ENCODE measurements around the gene ZCCHC14. TPM values are rescaled to one million over a fixed set of nuclear protein-coding genes. Genes with fewer than 3 reads are reported as not detected.
"Not testable (repeated sequence)": the region's sequence is repeated elsewhere in the genome, so short reads cannot be mapped to it uniquely, and the experiment has no call there.

Gene ZCCHC14
- total RNA-seq, 2 experiments from 2014 or later = 5.5 to 5.7 TPM

GRCh38 chr16:87495578-87496446 is 3.0 kb upstream of the ZCCHC14 start:
- peaks cover 4% of the 10 kb centered on the region for H3K36me3 Mint-ChIP-seq

DNA sequence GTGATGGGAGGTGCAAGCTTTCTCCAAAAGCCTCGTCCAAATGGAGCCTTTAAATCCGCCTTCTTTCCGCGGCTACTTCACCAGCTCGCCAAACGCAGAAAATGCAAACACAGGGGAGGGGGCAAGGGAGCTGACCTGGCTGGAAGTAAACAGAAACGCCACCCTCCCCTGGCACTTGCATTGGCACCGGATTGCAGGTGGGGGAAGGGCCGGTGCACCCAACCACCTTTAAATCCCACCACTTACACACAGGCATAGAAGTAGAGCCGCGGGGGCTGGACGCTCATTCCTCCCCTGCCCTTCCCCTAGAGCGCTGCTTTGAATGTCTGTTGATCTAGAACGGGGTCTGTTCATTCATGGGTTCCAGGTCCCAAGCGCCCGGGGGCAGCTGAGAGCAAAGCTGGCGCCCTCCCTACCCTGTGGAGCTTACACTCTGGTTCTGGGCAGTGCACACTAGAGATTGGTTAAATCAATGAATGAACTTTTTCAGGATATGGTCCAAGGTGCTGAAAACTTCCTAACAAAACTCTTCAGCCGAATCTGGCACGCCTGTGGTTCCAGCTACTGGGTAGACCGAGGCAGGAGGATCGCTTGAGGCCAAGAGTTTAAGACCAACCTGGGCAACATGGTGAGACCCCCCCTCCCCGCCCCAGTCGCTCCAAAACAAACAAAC is 920 bp upstream of the ZCCHC14 start:
- Mint-ChIP-seq H3K9me3 (no peaks in the 10 kb centered on the region), H3K36me3 (peaks cover 4% of the 10 kb centered on the region), H3K4me1 (peaks cover 47% of the 10 kb centered on the region), H3K27ac (no peak overlapping the region), H3K4me3 (peak overlapping the region; percentile 82), H3K27me3 (peaks cover 13% of the 10 kb centered on the region)
- no peak for DNase-seq

More at GRCh38 chr16:87495578-87496446, 3.0 kb upstream of the ZCCHC14 start:
- H3K27me3 Mint-ChIP-seq = peaks cover 13% of the 10 kb centered on the region
- no peak overlapping the region for H3K4me3 Mint-ChIP-seq
- peaks cover 27% of the 10 kb centered on the region for H3K4me1 Mint-ChIP-seq
- H3K9me3 Mint-ChIP-seq = no peaks in the 10 kb centered on the region
- H3K27ac Mint-ChIP-seq = no peak overlapping the region
- DNase-seq = no peak

GRCh38 chr16:87492291-87492630 is 563 bp downstream of the ZCCHC14 start:
- no peak overlapping the region for H3K27ac Mint-ChIP-seq
- H3K36me3 Mint-ChIP-seq = peaks cover 7% of the 10 kb centered on the region
- H3K4me1 Mint-ChIP-seq = peaks cover 58% of the 10 kb centered on the region
- H3K4me3 Mint-ChIP-seq = no peak overlapping the region
- peaks cover 13% of the 10 kb centered on the region for H3K27me3 Mint-ChIP-seq
- H3K9me3 Mint-ChIP-seq = no peaks in the 10 kb centered on the region
- no peak for DNase-seq

- peak overlapping the region; percentile 86 for H3K27ac Mint-ChIP-seq
- DNase-seq = peak; percentile 37
- H3K9me3 Mint-ChIP-seq = no peaks in the 10 kb centered on the region
- peak overlapping the region; percentile 87 for H3K4me3 Mint-ChIP-seq
- peaks cover 13% of the 10 kb centered on the region for H3K27me3 Mint-ChIP-seq
- peaks cover 61% of the 10 kb centered on the region for H3K4me1 Mint-ChIP-seq
- H3K36me3 Mint-ChIP-seq = peaks cover 7% of the 10 kb centered on the region
Observed at GRCh38 chr16:87491522-87492290, 1.1 kb downstream of the ZCCHC14 start.

DNA sequence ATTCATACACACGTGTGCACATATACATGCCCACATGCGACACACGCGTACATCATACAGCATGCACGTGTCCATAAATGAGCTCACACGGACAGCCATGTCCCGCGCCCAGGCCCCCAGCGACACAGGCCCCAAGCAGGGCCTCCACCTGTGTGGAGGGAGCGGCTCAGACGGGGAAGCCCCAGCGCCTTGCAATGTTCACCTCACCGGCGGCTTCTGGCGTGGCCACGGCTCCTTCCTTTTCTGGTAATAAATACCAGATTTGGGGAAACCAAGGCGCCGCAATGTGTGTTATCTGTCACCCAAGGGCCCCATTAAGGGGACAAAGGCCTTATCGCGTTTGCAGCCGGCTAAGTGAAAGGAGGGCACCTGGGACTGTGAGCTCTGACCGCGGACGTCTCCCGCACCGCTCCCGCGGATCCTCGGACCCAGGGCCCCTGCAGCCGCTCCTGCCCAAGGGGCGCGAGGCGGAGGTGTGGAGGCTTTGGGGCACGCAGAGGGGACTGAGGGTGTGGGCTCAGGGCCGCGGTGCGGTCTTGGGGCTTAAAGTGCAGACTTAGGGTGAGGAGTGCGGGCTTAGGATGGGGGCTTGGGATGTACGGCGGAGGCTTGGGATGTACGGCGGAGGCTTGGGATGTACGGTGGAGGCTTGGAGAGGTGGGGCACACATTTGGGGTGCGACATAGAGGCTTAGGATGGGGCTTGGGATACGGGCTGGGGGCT is 1.9 kb downstream of the ZCCHC14 start:
- Mint-ChIP-seq H3K4me1 (peaks cover 61% of the 10 kb centered on the region), H3K27me3 (peaks cover 13% of the 10 kb centered on the region), H3K4me3 (peak overlapping the region; percentile 87), H3K27ac (peak overlapping the region; percentile 86)
- not testable (repeated sequence) for H3K36me3 Mint-ChIP-seq, H3K9me3 Mint-ChIP-seq
- peak; percentile 81 for DNase-seq

DNA sequence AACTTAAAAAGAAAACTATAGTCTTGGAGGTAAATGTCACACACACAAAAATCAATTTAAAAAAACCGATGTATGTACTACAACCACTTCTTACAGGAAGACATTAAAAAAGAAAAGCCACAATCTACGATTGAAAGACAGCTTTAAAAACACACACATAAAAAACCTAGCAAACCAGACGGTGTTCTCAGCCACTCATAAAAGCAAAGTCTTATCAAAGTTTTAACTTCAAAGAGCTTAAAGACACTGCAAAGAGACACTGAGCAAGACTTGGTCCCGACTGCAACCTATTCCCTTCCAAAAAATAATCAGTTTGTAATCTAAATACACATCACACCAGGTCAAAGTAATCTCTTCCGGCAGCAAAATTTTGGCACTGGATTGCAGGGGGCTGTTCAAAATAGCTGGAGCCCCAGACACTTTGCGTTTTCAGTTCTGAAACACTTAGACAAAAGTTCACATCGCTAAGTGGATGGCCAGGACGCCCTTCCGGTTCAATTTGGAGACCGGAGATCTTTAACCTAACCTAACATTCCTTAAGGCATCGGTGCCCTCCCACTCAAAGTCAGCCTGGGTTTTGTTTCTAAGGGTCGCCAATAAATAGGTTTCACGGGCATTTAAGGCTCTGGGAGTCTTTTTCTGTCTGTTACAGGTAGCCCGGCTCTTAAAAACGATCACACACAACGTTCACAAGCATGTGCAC is 2.6 kb downstream of the ZCCHC14 start:
- Mint-ChIP-seq H3K4me1 (peaks cover 63% of the 10 kb centered on the region), H3K27me3 (peaks cover 12% of the 10 kb centered on the region)

GRCh38 chr16:87489434-87490045 is 3.3 kb downstream of the ZCCHC14 start:
- Mint-ChIP-seq H3K4me1 (peaks cover 70% of the 10 kb centered on the region), H3K36me3 (peaks cover 7% of the 10 kb centered on the region), H3K27ac (peak overlapping the region; percentile 86), H3K27me3 (peaks cover 5% of the 10 kb centered on the region), H3K4me3 (peak overlapping the region; percentile 87), H3K9me3 (no peaks in the 10 kb centered on the region)
- DNase-seq = no peak

More for the DNA sequence above, 2.6 kb downstream of the ZCCHC14 start:
- no peak for DNase-seq
- Mint-ChIP-seq H3K4me3 (peak overlapping the region; percentile 87), H3K27ac (peak overlapping the region; percentile 86), H3K36me3 (peaks cover 7% of the 10 kb centered on the region), H3K9me3 (no peaks in the 10 kb centered on the region)

DNA sequence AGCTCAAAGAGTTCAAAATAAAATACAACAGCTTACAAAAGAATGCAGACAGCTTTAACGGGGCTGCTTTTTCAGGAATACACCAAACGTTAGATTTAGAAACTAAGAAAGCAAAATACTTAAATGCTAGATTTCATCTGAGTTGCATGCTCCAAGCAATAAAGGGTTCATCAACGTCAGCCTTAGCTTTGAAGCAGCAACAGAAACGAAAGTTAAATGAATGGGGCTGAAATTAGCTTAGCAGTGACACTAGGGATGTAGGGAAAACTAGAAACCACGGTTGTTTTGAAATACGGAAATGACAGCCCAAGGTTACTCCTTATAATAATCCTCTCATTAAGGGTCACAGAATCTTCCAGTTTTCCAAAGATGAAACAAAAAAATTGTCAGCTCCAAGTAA is 3.9 kb downstream of the ZCCHC14 start:
- H3K4me3 Mint-ChIP-seq = peak overlapping the region; percentile 87
- H3K9me3 Mint-ChIP-seq, H3K27ac Mint-ChIP-seq, H3K36me3 Mint-ChIP-seq, H3K27me3 Mint-ChIP-seq, DNase-seq: not testable (repeated sequence)
- peaks cover 72% of the 10 kb centered on the region for H3K4me1 Mint-ChIP-seq

DNA sequence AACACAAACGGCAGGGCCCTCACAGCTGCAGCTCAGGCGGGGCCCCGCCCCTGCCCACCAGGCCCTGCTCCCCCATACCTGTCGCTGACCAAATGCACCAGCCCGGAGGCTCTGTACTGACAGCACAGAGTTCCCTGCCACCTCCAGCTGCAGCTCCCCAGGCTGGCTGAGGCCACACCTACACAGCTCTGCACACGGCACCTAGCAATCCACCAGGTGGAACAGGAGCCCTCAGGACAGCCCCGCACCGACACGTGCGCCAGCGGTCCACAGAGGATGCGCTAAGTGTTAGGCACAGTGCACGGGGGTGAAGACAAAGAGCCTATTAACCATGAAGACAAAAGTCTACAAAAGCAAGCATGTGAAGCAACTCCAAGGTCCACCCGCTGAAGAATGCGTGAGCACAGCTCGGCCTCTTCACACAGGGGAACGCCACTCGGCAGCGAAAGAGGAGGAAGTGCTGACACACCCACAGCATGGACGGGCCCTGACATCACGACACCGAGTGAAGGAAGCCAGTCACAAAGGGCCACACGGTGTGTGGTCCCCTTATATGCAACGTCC is 5.4 kb downstream of the ZCCHC14 start:
- DNase-seq = peak; percentile 34
- Mint-ChIP-seq H3K9me3 (no peaks in the 10 kb centered on the region), H3K27me3 (no peaks in the 10 kb centered on the region), H3K36me3 (peaks cover 9% of the 10 kb centered on the region), H3K27ac (peak overlapping the region; percentile 48), H3K4me3 (peak overlapping the region; percentile 47), H3K4me1 (peaks cover 76% of the 10 kb centered on the region)

DNA sequence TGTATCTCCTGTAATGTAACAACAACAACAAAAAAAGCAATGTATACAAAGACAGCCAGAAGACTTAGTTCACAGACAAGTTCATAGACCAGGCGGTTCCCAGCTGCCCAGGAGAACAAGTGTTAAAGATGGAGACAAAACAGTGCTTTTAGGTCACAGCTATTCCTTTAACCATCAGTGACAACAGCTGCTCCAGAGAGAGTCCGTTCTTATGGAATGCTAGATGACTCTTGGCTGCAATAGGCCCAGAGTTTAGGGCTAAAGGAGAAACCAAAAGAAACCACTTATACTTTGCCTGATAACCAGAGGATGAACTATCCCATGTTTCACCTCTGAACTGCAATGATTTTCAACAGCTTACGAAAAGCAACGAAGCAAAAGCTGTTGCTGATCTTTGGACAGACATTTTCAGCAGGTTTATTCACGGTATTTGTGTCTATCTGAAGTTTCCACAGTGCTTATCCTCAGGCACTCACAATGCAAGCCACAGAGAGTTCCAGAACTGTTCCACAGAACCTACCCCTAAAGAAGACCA is 6.0 kb downstream of the ZCCHC14 start:
- peak overlapping the region; percentile 38 for H3K27ac Mint-ChIP-seq
- no peak for DNase-seq
- H3K36me3 Mint-ChIP-seq = peaks cover 9% of the 10 kb centered on the region
- peaks cover 82% of the 10 kb centered on the region for H3K4me1 Mint-ChIP-seq
- H3K4me3 Mint-ChIP-seq = no peak overlapping the region
- H3K9me3 Mint-ChIP-seq = no peaks in the 10 kb centered on the region
- no peaks in the 10 kb centered on the region for H3K27me3 Mint-ChIP-seq

- Mint-ChIP-seq H3K27me3 (no peaks in the 10 kb centered on the region), H3K9me3 (no peaks in the 10 kb centered on the region), H3K27ac (peak overlapping the region; percentile 69), H3K36me3 (peaks cover 8% of the 10 kb centered on the region), H3K4me3 (no peak overlapping the region), H3K4me1 (peaks cover 83% of the 10 kb centered on the region)
- DNase-seq = no peak
Observed at GRCh38 chr16:87486282-87486681, 6.5 kb downstream of the ZCCHC14 start.

- DNase-seq, H3K27me3 Mint-ChIP-seq, H3K9me3 Mint-ChIP-seq, H3K36me3 Mint-ChIP-seq: not testable (repeated sequence)
- Mint-ChIP-seq H3K4me3 (peak overlapping the region; percentile 30), H3K27ac (peak overlapping the region; percentile 69), H3K4me1 (peaks cover 83% of the 10 kb centered on the region)
Observed at GRCh38 chr16:87485792-87486191, 7.0 kb downstream of the ZCCHC14 start.
